GM19372 (cell line): Measurements from ENCODE around the gene CERS6.
"Not testable (repeated sequence)": the region's sequence is repeated elsewhere in the genome, so short reads cannot be mapped to it uniquely, and the experiment has no call there.

ENCODE experiments used
- ATAC-seq: cut with Tn5 transposase; IDR thresholded peaks from one replicate; pipeline ENCODE4 v1.9.1; 2021; ENCODE audit warnings: mild to moderate bottlenecking, low read depth, moderate library complexity; ENCODE audit not compliant: unreplicated experiment

Gene CERS6

GRCh38 chr2:168787098-168787781 is 331.2 kb downstream of the CERS6 start:
- ATAC-seq: no peak

- ATAC-seq: no peak
Observed at GRCh38 chr2:168787782-168788376, 331.8 kb downstream of the CERS6 start.

- no peak for ATAC-seq
Observed at GRCh38 chr2:168789776-168790175, 333.7 kb downstream of the CERS6 start.

- ATAC-seq: no peak
Observed at GRCh38 chr2:168790226-168790902, 334.3 kb downstream of the CERS6 start.

- not testable (repeated sequence) for ATAC-seq
Observed at GRCh38 chr2:168791140-168791539, 335.1 kb downstream of the CERS6 start.

GRCh38 chr2:168793596-168793995 is 337.5 kb downstream of the CERS6 start:
- ATAC-seq: no peak

GRCh38 chr2:168794968-168795367 is 338.9 kb downstream of the CERS6 start:
- ATAC-seq: no peak

GRCh38 chr2:168796090-168796577 is 340.1 kb downstream of the CERS6 start:
- ATAC-seq: no peak

- ATAC-seq: no peak
Observed at GRCh38 chr2:168796583-168797285, 340.7 kb downstream of the CERS6 start.

GRCh38 chr2:168797286-168797655 is 341.2 kb downstream of the CERS6 start:
- ATAC-seq: no peak

GRCh38 chr2:168798076-168798887 is 342.2 kb downstream of the CERS6 start:
- no peak for ATAC-seq

GRCh38 chr2:168798888-168799410 is 342.9 kb downstream of the CERS6 start:
- ATAC-seq: no peak

- ATAC-seq: no peak
Observed at GRCh38 chr2:168801471-168801870, 345.4 kb downstream of the CERS6 start.

- ATAC-seq: no peak
Observed at GRCh38 chr2:168801961-168802858, 346.1 kb downstream of the CERS6 start, which contains the start of gene NOSTRIN. TSS of gene NOSTRIN (plus strand) at chr2:168802637. CDS start at chr2:168802647, 10 bp downstream.

- no peak for ATAC-seq
Observed at GRCh38 chr2:168802859-168803725, 347.0 kb downstream of the CERS6 start.

- no peak for ATAC-seq
Observed at GRCh38 chr2:168804214-168804613, 348.1 kb downstream of the CERS6 start.

GRCh38 chr2:168805615-168806014 is 349.5 kb downstream of the CERS6 start:
- ATAC-seq: no peak

- ATAC-seq: no peak
Observed at GRCh38 chr2:168809537-168809936, 353.5 kb downstream of the CERS6 start.
